CD4-positive, alpha-beta T cell treated with Interleukin-17A for 1 hour (primary cell): Measurements from ENCODE around the gene SMIM14.
A peak's percentile ranks its signal among the peaks of the same experiment; 100 is the strongest.
"Not testable (repeated sequence)": the region's sequence is repeated elsewhere in the genome, so short reads cannot be mapped to it uniquely, and the experiment has no call there.

ENCODE experiments used
- DNase-seq: peaks from one replicate; pipeline ENCODE4 v3.0.0-alpha.2; 2020

The SMIM14 gene

GRCh38 chr4:39638354-39639239 lies at the start of gene SMIM14:
TSS of gene SMIM14 (minus strand) at chr4:39638865. CDS start at chr4:39605145, 33,720 bp downstream.
- peak; percentile 91 for DNase-seq

DNA sequence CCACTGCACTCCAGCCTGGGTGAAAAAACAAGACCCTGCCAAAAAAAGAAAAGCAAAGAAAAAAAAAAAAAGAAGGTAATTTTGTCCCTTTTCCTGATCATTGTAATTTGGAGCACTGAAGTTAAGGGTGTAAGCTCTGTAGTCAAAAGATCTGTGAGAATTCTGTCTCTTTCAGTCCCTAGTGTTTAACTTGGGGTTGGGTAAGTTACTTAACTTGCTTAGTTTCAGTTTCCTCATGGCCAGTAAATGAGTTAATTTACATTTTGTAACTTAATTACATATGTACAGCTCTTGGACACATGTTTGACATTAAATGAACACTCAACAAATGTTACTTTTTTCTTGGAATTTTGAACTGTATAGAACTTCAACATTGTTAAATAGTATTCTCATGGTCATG lies 48.3 kb upstream of the SMIM14 start:
- DNase-seq: no peak

- no peak for DNase-seq
These were observed 47.3 kb upstream of the SMIM14 start for GRCh38 chr4:39685990-39686389.

DNA sequence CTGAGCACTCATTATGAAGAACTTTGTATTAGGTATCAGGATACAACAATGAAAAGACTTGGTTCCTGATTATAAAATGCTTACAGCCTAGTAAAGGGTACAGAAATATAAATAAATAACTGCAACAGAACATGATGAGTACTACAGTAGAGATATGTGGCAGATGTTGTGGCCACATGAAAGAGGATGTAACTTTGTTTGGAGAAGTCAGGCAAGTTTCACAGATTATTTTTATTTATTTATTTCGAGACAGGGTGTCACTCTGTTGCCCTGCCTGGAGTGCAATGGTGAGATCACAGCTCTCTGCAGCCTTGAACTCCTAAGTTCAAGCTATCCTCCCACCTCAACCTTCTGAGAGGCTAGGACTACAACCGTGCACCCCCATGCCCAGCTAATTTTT lies 43.5 kb upstream of the SMIM14 start:
- no peak for DNase-seq

GRCh38 chr4:39681003-39681402 lies 42.3 kb upstream of the SMIM14 start:
- not testable (repeated sequence) for DNase-seq

DNA sequence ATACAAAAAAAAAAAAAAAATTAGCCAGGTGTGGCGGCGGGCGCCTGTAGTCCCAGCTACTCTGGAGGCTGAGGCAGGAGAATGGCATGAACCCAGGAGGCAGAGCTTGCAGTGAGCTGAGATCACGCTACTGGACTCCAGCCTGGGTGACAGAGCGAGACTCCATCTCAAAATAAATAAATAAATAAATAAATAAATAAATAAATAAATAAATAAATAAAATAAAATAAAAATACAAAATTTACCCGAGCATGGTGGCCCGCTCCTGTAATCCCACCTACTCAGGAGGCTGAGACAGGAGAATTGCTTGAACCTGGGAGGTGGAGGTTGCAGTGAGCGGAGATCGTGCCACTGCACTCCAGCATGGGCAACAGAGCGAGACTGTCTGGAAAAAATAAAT lies 37.0 kb upstream of the SMIM14 start:
- DNase-seq: not testable (repeated sequence)

GRCh38 chr4:39670296-39670695 lies 31.6 kb upstream of the SMIM14 start:
- DNase-seq: not testable (repeated sequence)

GRCh38 chr4:39668887-39669286 lies 30.2 kb upstream of the SMIM14 start:
- DNase-seq: no peak

DNA sequence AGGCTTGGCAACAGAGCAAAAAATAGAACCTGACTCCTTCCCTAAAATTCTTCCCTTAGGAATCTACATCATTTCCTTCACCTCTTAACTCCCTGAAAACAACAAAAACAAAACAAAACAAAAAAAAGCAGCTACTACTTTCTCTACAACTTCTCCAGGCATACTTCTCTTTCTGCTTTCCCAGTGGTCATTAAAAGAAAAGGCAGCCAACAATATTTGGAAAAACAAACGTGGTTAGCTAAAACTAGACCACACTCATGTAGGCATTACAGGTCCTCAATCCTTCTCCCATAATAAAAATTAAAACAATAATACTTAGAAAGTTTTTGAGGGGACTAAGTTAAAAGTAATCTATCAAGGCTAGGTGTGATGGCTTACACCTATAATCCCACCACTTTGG lies 29.0 kb upstream of the SMIM14 start:
- no peak for DNase-seq

DNA sequence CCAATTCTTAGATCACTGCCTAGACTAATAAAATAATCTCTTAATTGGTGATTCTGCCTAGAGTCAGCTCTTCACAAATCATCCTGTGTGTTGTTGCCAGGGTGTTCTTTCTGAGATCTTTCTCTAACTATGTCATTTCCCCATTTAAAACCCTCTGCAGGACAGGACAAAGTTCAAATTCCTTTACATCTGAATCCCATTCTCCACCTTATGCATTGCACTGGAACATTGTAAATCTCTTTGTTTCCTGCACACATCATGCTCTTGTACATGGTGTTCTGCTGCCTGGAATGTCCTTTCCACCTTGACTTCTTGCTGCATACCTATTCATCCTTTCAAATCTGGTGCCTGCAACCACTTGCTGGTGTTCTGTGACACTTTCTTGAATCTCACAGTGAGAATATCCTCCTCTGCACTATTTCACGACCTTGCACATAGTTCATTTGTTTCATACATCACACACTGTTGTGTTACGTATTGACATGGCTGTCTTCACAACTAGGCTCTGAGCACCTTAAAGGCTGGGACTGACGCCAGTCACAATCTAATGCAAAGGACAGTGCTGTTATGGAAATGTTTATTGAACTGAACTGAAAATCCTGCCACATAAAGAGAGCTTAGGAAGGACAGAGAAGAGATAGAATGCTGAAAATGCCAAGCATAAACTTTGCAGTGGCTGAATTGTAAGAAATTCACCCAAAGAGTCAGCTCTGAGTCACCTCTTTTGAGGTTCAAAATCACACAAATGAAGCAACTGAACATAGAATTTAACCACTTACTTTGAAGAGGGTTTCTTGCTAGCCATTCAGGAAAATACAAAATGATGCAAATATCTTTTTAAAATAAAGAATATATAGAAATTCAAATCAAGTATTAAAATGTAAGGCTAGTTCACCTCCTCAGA lies 26.4 kb upstream of the SMIM14 start:
- no peak for DNase-seq

DNA sequence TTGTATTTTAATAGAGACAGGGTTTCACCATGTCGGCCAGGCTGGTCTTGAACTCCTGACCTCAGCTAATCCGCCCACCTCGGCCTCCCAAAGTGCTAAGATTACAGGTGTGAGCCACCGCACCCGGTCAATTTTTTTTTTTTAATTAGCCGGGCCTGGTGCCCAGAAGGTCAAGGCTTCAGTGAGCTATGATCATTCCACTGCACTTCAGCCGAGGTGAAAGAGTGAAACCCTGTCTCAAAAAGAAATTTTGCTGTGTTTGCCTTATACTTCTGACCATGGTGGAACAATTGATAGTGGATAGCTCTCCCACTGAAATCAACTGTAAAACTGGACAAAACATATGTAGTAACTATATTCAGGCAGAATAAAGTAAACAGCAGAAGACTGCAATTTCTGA lies 24.0 kb upstream of the SMIM14 start:
- DNase-seq: no peak

- DNase-seq: no peak
These were observed 22.1 kb upstream of the SMIM14 start for GRCh38 chr4:39660757-39661156.

GRCh38 chr4:39660045-39660444 lies 21.4 kb upstream of the SMIM14 start:
- DNase-seq: no peak

DNA sequence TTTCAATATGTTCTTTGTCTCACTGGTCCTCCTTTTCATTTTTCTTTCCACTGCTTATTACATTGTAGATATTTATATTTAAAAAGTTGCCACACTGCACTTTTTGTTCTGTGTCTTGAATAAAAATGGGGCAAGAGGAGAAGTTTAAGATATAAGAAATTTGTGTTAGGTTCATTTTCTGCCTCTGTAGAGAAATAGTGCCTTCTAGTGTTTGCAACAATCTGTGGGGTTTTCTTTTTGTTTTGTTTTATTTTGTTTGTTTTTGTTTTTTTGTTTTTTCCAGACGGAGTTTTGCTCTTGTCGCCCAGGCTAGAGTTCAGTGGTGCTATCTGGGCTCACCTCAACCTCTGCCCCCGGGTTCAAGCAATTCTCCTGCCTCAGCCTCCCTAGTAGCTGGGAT lies 20.1 kb upstream of the SMIM14 start:
- DNase-seq: no peak

- DNase-seq: no peak
These were observed 18.8 kb upstream of the SMIM14 start for GRCh38 chr4:39657465-39657864.

DNA sequence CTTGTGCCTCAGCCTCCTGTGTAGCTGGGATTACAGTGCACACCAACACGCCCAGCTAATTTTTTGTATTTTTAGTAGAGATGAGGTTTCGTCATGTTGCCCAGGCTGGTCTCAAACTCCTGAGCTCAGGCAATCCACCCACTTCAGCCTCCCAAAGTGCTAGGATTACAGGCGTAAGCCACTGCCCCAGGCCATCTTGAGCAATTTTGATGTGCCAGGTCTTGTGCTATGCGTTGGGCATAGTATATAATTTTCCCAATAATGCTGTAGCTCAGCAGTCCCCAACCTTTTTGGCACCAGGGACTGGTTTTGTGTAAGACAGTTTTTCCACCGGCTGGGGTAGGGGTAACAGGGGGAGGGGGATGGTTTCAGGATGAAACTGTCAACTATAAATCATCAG lies 18.0 kb upstream of the SMIM14 start:
- not testable (repeated sequence) for DNase-seq

DNA sequence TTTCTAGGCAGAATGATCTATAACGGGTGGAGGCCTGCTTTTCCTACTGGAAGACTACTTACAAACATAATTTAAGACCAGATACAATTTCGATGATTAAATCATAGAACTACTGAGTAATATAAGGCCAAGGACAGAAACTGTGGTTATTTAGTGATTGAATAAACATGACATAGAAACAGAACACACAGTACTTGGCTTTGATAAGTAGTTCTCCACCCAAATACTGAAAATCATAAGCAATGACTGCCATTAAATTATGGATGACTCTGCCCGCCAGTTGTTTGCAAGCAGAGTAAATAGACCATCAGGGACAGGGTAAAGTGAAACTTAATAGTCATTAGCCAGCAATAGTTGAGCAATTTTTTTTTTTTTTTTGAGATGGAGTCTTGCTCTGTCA lies 17.2 kb upstream of the SMIM14 start:
- DNase-seq: no peak

DNA sequence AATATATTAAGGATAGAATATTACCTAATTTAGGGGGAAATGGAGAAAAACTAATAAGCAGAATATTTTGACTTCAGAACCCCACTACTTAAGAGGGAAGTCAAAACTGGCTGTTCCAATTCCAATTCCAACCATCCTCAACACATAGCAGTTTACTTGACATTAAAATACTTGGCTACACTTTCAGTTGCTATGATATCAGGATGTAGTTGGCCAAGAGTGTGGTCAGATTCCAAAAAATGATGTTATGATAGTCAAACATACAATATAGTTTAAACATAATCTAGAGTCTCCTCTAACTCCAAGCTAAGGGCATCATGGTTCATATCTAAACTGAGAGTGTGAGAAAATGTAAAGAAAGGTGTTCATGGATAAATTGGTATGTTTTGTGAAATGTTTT lies 16.5 kb upstream of the SMIM14 start:
- no peak for DNase-seq

DNA sequence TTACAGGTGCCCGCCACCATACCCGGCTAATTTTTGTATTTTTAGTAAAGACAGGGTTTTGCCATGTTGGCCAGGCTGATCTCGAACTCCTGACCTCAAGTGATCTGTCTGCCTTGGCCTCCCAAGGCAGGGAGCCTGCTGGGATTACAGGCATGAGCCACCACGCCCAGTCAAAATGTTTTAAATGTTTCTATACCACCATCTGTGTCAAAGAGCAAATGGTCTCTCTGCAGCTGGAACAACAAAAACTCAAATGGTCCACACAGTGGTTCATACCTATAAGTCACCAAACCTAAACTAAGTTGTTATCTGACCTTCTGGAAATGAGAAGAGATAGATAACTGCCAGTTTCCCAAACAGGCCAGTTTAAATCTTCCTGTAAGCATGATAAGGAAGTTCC lies 12.9 kb upstream of the SMIM14 start:
- DNase-seq: not testable (repeated sequence)

GRCh38 chr4:39649639-39650265 lies 11.1 kb upstream of the SMIM14 start:
- DNase-seq: no peak

DNA sequence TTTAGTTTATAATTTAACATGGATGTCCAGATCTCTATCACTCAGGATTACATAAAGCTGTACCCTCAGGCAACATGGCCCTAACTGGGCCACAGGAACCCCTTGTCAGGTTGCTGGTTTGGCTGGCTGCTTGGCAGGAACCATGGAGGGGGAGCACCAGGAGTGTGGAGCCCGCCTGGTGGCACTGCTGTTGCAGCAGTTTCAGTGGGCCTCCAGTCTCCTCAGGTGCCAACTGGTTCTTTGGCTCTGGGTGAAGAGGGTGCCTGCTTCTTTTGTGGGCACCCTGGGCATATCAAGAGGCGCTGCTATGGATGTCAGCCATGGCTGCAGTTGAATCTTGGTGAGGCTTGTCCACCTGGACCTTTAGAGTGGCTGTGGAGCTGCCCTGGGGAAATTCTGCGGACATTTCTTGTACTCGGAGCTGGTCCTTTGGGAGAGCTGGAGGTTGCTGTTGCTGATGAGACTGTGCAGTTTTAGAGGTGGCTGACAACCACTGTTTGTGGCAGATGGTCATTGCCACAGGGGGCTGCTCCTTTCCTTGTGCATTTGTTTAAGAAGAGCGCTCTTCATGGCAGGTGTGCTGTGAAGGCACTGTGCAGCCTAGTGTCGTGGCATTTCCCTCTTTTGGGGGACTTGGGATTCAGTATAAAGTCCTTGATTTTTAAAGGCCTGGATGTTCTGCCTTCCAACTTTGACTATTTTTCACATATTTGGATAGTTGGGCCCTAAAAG lies 10.3 kb upstream of the SMIM14 start:
- DNase-seq: no peak

DNA sequence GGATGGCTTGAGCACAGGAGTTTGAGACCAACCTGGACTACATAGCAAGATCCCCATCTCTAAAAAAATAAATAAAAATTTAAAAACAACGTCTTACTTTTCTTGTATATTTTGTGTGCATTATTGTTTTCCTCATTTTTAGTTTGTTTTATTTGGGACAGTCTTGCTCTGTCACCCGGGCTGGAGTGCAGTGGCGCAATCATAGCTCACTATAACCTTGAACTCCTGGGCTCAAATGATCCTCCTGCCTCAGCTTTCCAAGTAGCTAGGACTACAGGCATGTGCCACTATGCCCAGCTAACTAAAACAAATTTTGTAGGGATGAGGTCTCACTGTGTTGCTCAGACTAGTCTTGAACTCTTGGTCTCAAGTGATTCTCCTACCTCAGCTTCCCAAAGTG lies 9.5 kb upstream of the SMIM14 start:
- no peak for DNase-seq
